GM13976 (cell line): ENCODE data around the gene GNAT2.

Experiments
- DNase-seq: peaks from one replicate; pipeline ENCODE4 v3.0.0; 2012; ENCODE audit warnings: low spot score
- CTCF ChIP-seq: IDR thresholded peaks from 2 replicates; pipeline ENCODE4 v1.5.1; 2012; ENCODE audit warnings: borderline replicate concordance, mild to moderate bottlenecking; ENCODE audit not compliant: insufficient read depth; ENCODE audit errors: extremely low read depth, missing control alignments, control extremely low read depth
- in situ Hi-C: fragments of 300-500 bp; cut with MboI; formaldehyde crosslinking; loops from one replicate; pipeline ENCODE4 v1.12.0; 2022; ENCODE audit warnings: low sequenced_read_pairs, mixed read lengths, inconsistent platforms; ENCODE audit not compliant: unreplicated experiment

The GNAT2 gene

GRCh38 chr1:109654519-109654918, 35.1 kb upstream of the GNAT2 start:
- TF ChIP-seq CTCF: no peak
- DNase-seq: no peak
- in situ Hi-C loops: no loop called here

DNA sequence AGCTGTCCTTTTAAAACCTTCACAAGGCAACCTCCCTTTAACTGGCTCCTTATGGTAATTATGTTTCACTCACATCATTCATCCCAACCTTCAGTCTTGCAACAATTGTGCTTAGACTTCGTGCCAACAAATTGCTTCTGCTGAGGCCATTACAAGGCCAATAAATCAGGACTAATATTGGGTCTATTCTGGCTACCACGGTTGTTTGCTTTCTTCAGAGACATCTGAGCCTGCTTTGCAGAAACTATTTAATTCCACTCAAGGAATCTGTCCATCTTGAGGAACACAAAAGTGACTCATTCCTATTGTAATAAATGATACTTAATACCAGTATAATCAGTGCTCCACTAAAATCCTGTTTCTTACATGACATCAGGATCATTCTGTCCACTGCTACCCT, 33.9 kb upstream of the GNAT2 start:
- no peak for DNase-seq
- in situ Hi-C loops: no loop called here

DNA sequence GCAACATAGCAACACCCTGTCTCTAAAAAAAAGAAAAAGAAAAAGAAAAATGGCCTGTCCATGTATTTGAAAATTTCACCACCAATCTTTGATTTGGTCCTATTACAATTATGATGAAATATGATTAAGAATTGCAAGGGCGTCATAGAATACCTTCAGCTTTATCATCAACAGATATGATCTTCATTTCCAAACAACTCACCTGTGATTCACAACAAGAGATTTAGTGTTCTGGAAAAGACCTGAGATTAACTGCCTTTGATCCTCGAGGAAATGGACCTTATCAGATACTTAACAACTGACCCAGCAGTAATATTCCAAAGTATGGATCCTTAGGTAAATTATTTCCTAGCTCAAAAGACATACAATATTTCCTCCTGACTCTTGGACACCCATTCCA, 33.0 kb upstream of the GNAT2 start:
- TF ChIP-seq CTCF: no peak
- no peak for DNase-seq
- in situ Hi-C loops: no loop called here

More for the DNA sequence above, 33.9 kb upstream of the GNAT2 start:
- TF ChIP-seq CTCF: no peak

GRCh38 chr1:109650609-109651008, 31.2 kb upstream of the GNAT2 start:
- in situ Hi-C loops: no loop called here
- no peak for TF ChIP-seq CTCF
- no peak for DNase-seq

GRCh38 chr1:109649491-109649914, 30.1 kb upstream of the GNAT2 start:
- TF ChIP-seq CTCF: no peak
- DNase-seq: no peak
- in situ Hi-C loops: no loop called here

DNA sequence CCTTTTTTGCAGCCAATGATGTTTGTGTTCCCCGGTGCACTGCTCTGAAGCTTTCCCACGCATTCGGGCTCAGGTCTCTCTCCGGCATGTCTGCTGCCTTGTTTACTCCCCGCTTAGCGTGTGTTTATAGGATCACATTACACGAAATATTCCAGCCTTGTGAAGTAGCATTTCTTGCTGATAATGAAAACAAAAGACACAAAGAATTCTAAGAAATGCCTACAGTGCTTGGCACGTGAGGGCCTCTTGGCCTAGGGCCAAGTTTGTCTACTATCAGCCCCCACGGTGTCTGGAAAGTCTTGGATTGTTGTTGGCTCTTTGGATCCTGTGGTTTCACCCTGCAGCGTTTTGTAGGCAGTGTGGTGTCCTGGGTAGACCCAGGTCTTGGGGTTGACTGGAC, 25.3 kb upstream of the GNAT2 start:
- DNase-seq: no peak
- in situ Hi-C loops: loop anchor here (5.0 kb wide), 2 partner anchors 128 to 338 kb away; partner anchors contain the start of gene AHCYL1
- TF ChIP-seq CTCF: no peak

DNA sequence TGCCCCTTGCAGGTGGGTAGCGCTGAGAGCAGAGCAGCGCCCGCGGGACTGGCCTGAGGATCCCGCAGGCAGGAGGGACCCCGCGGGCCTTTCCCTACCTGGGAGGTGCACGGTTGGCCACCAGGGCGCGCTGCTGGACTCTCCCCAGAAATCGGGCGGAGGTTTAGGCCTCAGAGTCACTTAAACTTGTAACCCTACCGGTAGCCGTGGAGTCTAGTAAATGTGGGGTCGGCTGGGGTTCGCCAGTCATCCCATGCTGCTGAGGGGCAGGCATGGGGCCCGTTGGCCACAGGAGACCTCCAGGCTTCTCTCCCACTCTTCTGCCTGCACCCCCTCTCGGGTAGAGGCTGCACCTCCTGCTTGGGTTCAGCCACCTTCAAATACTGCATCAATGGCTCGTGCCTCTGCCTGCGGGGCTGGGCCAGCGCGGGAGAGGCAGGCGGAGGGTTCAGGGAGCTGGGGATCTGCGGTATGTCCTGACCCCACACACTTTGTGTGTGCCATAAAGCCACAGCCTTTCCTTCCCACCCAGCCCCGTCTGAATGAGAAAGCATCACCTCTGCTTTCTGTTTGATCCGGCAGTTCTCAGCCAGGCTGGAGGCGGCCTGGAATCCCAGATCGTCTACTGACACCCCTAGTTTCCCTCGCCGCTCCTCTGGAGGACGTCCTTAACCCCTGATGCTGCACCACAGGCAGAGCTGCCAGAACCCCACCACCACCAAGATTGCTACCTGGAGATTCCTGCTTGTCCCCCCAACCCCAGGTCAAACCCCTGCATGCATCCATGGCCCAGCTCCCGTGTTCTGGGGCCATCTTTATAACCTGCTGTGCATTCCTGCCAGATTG, 24.2 kb upstream of the GNAT2 start:
- peak; percentile 90 for TF ChIP-seq CTCF
- DNase-seq: peak; percentile 90
- in situ Hi-C loops: loop anchor here (5.0 kb wide), 2 partner anchors 129 to 339 kb away; partner anchors contain the start of gene AHCYL1
